ENCODE measurements around the gene PROZ.

DNA sequence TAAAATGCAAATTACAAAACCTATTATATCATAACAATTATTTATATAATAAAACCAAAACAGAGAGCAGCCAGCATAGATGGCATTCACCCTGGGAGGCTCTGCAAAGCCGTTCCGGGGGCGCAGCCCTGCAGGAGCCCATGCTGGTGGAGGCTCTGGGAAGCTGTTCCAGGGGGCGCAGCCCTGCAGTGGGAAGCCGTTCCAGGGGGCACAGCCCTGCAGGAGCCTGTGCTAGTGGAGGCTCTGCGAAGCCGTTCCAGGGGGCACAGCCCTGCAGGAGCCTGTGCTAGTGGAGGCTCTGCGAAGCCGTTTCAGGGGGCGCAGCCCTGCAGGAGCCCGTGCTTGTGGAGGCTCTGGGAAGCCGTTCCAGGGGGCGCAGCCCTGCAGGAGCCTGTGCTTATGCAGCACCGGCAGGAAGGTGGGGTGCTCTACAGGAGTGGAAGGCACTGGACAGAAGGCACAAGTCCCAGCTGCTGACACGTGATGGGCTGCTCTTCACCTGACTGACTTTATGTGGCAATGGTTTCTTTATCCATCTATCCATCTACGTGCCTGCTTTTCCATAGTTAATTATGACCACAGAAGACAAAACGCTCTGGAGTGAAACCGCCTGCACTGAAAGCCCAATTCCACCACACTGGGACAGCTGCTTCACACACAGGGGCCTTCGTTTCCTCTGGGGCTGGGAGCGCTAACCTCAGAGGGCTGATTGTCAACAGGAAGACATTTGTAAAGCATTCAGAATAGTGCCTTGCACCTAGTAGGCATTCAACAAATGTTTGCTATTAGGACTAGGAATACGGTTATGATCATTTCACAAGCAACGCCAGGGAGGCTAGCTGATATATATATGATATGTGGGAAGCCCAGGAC is 26.4 kb downstream of the PROZ start:
- TF ChIP-seq, protein P1, sequence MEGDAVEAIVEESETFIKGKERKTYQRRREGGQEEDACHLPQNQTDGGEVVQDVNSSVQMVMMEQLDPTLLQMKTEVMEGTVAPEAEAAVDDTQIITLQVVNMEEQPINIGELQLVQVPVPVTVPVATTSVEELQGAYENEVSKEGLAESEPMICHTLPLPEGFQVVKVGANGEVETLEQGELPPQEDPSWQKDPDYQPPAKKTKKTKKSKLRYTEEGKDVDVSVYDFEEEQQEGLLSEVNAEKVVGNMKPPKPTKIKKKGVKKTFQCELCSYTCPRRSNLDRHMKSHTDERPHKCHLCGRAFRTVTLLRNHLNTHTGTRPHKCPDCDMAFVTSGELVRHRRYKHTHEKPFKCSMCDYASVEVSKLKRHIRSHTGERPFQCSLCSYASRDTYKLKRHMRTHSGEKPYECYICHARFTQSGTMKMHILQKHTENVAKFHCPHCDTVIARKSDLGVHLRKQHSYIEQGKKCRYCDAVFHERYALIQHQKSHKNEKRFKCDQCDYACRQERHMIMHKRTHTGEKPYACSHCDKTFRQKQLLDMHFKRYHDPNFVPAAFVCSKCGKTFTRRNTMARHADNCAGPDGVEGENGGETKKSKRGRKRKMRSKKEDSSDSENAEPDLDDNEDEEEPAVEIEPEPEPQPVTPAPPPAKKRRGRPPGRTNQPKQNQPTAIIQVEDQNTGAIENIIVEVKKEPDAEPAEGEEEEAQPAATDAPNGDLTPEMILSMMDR (IDR thresholded peaks at IDR 0.05), result no peak
- TF ChIP-seq POLR2A (IDR thresholded peaks at IDR 0.05), result no peak
